HUES64 (cell line): ENCODE measurements around the gene SMIM14.
"Not testable (repeated sequence)": the region's sequence is repeated elsewhere in the genome, so short reads cannot be mapped to it uniquely, and the experiment has no call there.

ENCODE experiments used
- H3K27ac ChIP-seq: 2 replicates; pipeline ENCODE4 v1.7.0; 2013; ENCODE audit warnings: low read depth, low read length, inconsistent platforms
- H3K27me3 ChIP-seq: 2 replicates; pipeline ENCODE4 v1.6.1; 2013; ENCODE audit warnings: mild to moderate bottlenecking, low read length; ENCODE audit not compliant: insufficient read depth
- H3K36me3 ChIP-seq: 2 replicates; pipeline ENCODE4 v1.6.1; 2013; ENCODE audit warnings: mild to moderate bottlenecking, low read length; ENCODE audit not compliant: insufficient read depth
- H3K4me1 ChIP-seq: 2 replicates; pipeline ENCODE4 v1.6.1; 2013; ENCODE audit warnings: mild to moderate bottlenecking, low read length, moderate library complexity; ENCODE audit not compliant: insufficient read depth
- H3K4me3 ChIP-seq: 2 replicates; pipeline ENCODE4 v1.5.1; 2013; ENCODE audit warnings: mild to moderate bottlenecking, low read length, moderate library complexity
- H3K9ac ChIP-seq: 2 replicates; pipeline ENCODE4 v1.6.1; 2013; ENCODE audit warnings: mild to moderate bottlenecking, low read depth, low read length
- H3K9me3 ChIP-seq: 2 replicates; pipeline ENCODE4 v1.6.1; 2013; ENCODE audit warnings: low read depth, low read length; ENCODE audit not compliant: insufficient read depth
- WGBS: fragments of 150-250, 120-280 bp; methylation state at CpG from one replicate; pipeline ENCODE4 v1.1.7; 2013; ENCODE audit warnings: missing lambda C conversion rate; 5-methylcytosine and 5-hydroxymethylcytosine counted together

Gene SMIM14

GRCh38 chr4:39660757-39661156 lies 22.1 kb upstream of the SMIM14 start:
- no peaks in the 10 kb centered on the region for H3K4me1 ChIP-seq
- H3K27me3 ChIP-seq: no peaks in the 10 kb centered on the region
- no peaks in the 10 kb centered on the region for H3K9me3 ChIP-seq
- H3K9ac ChIP-seq: no peak overlapping the region
- H3K36me3 ChIP-seq: no peaks in the 10 kb centered on the region
- 90% methylated on average over 4 of the region's 6 CpGs for WGBS
- H3K4me3 ChIP-seq: no peak overlapping the region
- H3K27ac ChIP-seq: no peak overlapping the region

GRCh38 chr4:39660045-39660444 lies 21.4 kb upstream of the SMIM14 start:
- Histone ChIP-seq H3K4me1 (no peaks in the 10 kb centered on the region), H3K36me3 (no peaks in the 10 kb centered on the region), H3K9ac (no peak overlapping the region), H3K4me3 (no peak overlapping the region), H3K27ac (no peak overlapping the region), H3K27me3 (no peaks in the 10 kb centered on the region), H3K9me3 (no peaks in the 10 kb centered on the region)
- WGBS: 96% methylated on average over 6 of the region's 6 CpGs

- Histone ChIP-seq H3K4me3 (no peak overlapping the region), H3K4me1 (no peaks in the 10 kb centered on the region), H3K27ac (no peak overlapping the region), H3K36me3 (no peaks in the 10 kb centered on the region), H3K9ac (no peak overlapping the region), H3K27me3 (no peaks in the 10 kb centered on the region), H3K9me3 (no peaks in the 10 kb centered on the region)
- WGBS: 91% methylated on average over 3 of the region's 3 CpGs
These were observed 20.1 kb upstream of the SMIM14 start for GRCh38 chr4:39658756-39659155.

- H3K4me3 ChIP-seq: no peak overlapping the region
- H3K9me3 ChIP-seq: no peaks in the 10 kb centered on the region
These were observed 18.8 kb upstream of the SMIM14 start for GRCh38 chr4:39657465-39657864.

DNA sequence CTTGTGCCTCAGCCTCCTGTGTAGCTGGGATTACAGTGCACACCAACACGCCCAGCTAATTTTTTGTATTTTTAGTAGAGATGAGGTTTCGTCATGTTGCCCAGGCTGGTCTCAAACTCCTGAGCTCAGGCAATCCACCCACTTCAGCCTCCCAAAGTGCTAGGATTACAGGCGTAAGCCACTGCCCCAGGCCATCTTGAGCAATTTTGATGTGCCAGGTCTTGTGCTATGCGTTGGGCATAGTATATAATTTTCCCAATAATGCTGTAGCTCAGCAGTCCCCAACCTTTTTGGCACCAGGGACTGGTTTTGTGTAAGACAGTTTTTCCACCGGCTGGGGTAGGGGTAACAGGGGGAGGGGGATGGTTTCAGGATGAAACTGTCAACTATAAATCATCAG lies 18.0 kb upstream of the SMIM14 start:
- not testable (repeated sequence) for H3K27ac ChIP-seq, H3K4me1 ChIP-seq, H3K9ac ChIP-seq, H3K27me3 ChIP-seq, H3K36me3 ChIP-seq, H3K9me3 ChIP-seq, H3K4me3 ChIP-seq
- 100% methylated on average over 4 of the region's 5 CpGs for WGBS

More at GRCh38 chr4:39657465-39657864, 18.8 kb upstream of the SMIM14 start:
- Histone ChIP-seq H3K9ac (no peak overlapping the region), H3K27ac (no peak overlapping the region), H3K27me3 (no peaks in the 10 kb centered on the region), H3K36me3 (no peaks in the 10 kb centered on the region), H3K4me1 (no peaks in the 10 kb centered on the region)
- WGBS: 91% methylated on average over 6 of the region's 6 CpGs

DNA sequence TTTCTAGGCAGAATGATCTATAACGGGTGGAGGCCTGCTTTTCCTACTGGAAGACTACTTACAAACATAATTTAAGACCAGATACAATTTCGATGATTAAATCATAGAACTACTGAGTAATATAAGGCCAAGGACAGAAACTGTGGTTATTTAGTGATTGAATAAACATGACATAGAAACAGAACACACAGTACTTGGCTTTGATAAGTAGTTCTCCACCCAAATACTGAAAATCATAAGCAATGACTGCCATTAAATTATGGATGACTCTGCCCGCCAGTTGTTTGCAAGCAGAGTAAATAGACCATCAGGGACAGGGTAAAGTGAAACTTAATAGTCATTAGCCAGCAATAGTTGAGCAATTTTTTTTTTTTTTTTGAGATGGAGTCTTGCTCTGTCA lies 17.2 kb upstream of the SMIM14 start:
- H3K27me3 ChIP-seq: no peaks in the 10 kb centered on the region
- H3K27ac ChIP-seq: no peak overlapping the region
- no peak overlapping the region for H3K4me3 ChIP-seq
- no peaks in the 10 kb centered on the region for H3K36me3 ChIP-seq
- WGBS: 83% methylated on average over 1 of the region's 3 CpGs
- H3K9ac ChIP-seq: no peak overlapping the region
- no peaks in the 10 kb centered on the region for H3K4me1 ChIP-seq
- no peaks in the 10 kb centered on the region for H3K9me3 ChIP-seq

DNA sequence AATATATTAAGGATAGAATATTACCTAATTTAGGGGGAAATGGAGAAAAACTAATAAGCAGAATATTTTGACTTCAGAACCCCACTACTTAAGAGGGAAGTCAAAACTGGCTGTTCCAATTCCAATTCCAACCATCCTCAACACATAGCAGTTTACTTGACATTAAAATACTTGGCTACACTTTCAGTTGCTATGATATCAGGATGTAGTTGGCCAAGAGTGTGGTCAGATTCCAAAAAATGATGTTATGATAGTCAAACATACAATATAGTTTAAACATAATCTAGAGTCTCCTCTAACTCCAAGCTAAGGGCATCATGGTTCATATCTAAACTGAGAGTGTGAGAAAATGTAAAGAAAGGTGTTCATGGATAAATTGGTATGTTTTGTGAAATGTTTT lies 16.5 kb upstream of the SMIM14 start:
- Histone ChIP-seq H3K27me3 (no peaks in the 10 kb centered on the region), H3K27ac (no peak overlapping the region), H3K36me3 (no peaks in the 10 kb centered on the region), H3K4me1 (no peaks in the 10 kb centered on the region), H3K9me3 (no peaks in the 10 kb centered on the region), H3K9ac (no peak overlapping the region), H3K4me3 (no peak overlapping the region)

- not testable (repeated sequence) for H3K4me1 ChIP-seq, H3K9me3 ChIP-seq, H3K27ac ChIP-seq, H3K27me3 ChIP-seq, H3K9ac ChIP-seq, H3K36me3 ChIP-seq, H3K4me3 ChIP-seq
- WGBS: 94% methylated on average over 4 of the region's 4 CpGs
These were observed 12.9 kb upstream of the SMIM14 start for GRCh38 chr4:39651586-39651985.

DNA sequence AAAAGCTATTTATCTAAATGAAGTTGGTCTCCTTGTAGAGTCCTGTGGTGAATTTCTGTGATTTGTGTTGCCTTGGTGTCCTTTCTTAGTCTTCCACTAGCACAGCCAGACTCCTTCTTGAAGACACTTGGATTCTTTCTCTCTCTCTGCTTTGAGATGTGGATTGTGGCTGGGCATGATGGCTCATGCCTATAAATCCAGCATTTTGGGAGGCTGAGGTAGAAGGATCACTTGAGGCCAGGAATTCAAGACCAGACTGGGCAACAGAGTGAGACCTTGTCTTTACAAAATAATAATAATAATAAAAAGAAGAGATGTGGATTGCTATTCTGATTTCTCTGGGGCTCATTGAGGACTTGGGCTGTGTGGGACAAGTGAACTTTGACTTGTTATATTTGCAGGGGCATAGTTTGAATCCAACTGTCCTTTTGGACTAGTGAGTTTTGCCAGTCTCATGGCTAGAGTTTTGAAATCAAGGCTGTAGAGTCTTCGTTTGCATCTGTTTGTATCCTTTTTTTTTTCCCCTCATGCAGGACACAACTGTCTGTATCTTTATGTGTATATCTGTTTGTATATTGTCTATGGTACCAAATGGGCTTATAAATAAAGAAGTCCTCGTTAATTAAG lies 11.1 kb upstream of the SMIM14 start:
- no peak overlapping the region for H3K27ac ChIP-seq
- no peak overlapping the region for H3K4me3 ChIP-seq
- 77% methylated on average over 2 of the region's 2 CpGs for WGBS
- H3K9me3 ChIP-seq: no peaks in the 10 kb centered on the region
- no peaks in the 10 kb centered on the region for H3K4me1 ChIP-seq
- H3K9ac ChIP-seq: no peak overlapping the region
- no peaks in the 10 kb centered on the region for H3K27me3 ChIP-seq
- no peaks in the 10 kb centered on the region for H3K36me3 ChIP-seq

DNA sequence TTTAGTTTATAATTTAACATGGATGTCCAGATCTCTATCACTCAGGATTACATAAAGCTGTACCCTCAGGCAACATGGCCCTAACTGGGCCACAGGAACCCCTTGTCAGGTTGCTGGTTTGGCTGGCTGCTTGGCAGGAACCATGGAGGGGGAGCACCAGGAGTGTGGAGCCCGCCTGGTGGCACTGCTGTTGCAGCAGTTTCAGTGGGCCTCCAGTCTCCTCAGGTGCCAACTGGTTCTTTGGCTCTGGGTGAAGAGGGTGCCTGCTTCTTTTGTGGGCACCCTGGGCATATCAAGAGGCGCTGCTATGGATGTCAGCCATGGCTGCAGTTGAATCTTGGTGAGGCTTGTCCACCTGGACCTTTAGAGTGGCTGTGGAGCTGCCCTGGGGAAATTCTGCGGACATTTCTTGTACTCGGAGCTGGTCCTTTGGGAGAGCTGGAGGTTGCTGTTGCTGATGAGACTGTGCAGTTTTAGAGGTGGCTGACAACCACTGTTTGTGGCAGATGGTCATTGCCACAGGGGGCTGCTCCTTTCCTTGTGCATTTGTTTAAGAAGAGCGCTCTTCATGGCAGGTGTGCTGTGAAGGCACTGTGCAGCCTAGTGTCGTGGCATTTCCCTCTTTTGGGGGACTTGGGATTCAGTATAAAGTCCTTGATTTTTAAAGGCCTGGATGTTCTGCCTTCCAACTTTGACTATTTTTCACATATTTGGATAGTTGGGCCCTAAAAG lies 10.3 kb upstream of the SMIM14 start:
- 88% methylated on average over 6 of the region's 6 CpGs for WGBS
- H3K9ac ChIP-seq: no peak overlapping the region
- H3K4me3 ChIP-seq: no peak overlapping the region

DNA sequence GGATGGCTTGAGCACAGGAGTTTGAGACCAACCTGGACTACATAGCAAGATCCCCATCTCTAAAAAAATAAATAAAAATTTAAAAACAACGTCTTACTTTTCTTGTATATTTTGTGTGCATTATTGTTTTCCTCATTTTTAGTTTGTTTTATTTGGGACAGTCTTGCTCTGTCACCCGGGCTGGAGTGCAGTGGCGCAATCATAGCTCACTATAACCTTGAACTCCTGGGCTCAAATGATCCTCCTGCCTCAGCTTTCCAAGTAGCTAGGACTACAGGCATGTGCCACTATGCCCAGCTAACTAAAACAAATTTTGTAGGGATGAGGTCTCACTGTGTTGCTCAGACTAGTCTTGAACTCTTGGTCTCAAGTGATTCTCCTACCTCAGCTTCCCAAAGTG lies 9.5 kb upstream of the SMIM14 start:
- 96% methylated on average over 2 of the region's 3 CpGs for WGBS
- no peak overlapping the region for H3K4me3 ChIP-seq
- no peaks in the 10 kb centered on the region for H3K4me1 ChIP-seq
- no peaks in the 10 kb centered on the region for H3K9me3 ChIP-seq
- no peak overlapping the region for H3K27ac ChIP-seq
- H3K9ac ChIP-seq: no peak overlapping the region
- H3K36me3 ChIP-seq: no peaks in the 10 kb centered on the region
- no peaks in the 10 kb centered on the region for H3K27me3 ChIP-seq

More for the DNA sequence above, 10.3 kb upstream of the SMIM14 start:
- Histone ChIP-seq H3K4me1 (no peaks in the 10 kb centered on the region), H3K9me3 (no peaks in the 10 kb centered on the region), H3K27ac (no peak overlapping the region), H3K36me3 (no peaks in the 10 kb centered on the region), H3K27me3 (no peaks in the 10 kb centered on the region)
